CD14-positive monocyte (primary cell): ENCODE data around the gene ING4. TPM values are rescaled to one million over a fixed set of nuclear protein-coding genes. Genes with fewer than 3 reads are reported as not detected.

Experiments
- DNase-seq, 3 donors: peaks; one replicate each; pipeline ENCODE4 v3.0.0-alpha.2; 2011 to 2022
- H2AFZ ChIP-seq: 2 replicates; pipeline ENCODE4 v1.6.0; 2012; ENCODE audit warnings: mild to moderate bottlenecking, low read depth, low read length, inconsistent platforms; ENCODE audit not compliant: insufficient read depth, poor library complexity, severe bottlenecking
- H3K27ac ChIP-seq, 2 donors: 1 replicate in 1 of 2; 2 replicates in 1 of 2; pipeline ENCODE4 v1.5.1; 2012 to 2013; ENCODE audit warnings: low read length in 2 of 2, control low read depth in 1 of 2, inconsistent platforms in 1 of 2, low read depth in 1 of 2, mild to moderate bottlenecking in 1 of 2
- H3K27me3 ChIP-seq, 2 donors: one replicate each; pipeline versions ENCODE4 v1.6.0 to v1.6.1; 2011 to 2013; ENCODE audit warnings: low read length in 2 of 2; ENCODE audit not compliant: control insufficient read depth in 2 of 2, insufficient read depth in 2 of 2
- H3K36me3 ChIP-seq, 2 donors: replicated peaks in 1 of 2; 1 replicate in 1 of 2; 2 replicates in 1 of 2; pipeline versions ENCODE4 v1.5.1 to v1.6.1; 2012 to 2013; ENCODE audit warnings: low read length in 2 of 2, control low read depth in 1 of 2, inconsistent platforms in 1 of 2, mild to moderate bottlenecking in 1 of 2; ENCODE audit not compliant: insufficient read depth in 2 of 2, control insufficient read depth in 1 of 2
- H3K4me1 ChIP-seq, 2 donors: 1 replicate in 1 of 2; 2 replicates in 1 of 2; pipeline versions ENCODE4 v1.5.1 to v1.6.1; 2012 to 2013; ENCODE audit warnings: low read length in 2 of 2, control low read depth in 1 of 2, inconsistent platforms in 1 of 2, mild to moderate bottlenecking in 1 of 2, moderate library complexity in 1 of 2; ENCODE audit not compliant: insufficient read depth in 2 of 2, control insufficient read depth in 1 of 2
- H3K4me2 ChIP-seq: replicated peaks from 2 replicates; pipeline ENCODE3; 2012; ENCODE audit warnings: low read length, moderate library complexity, mild to moderate bottlenecking; ENCODE audit not compliant: poor library complexity, severe bottlenecking; ENCODE audit errors: extremely low read depth
- H3K4me3 ChIP-seq, 3 experiments: fragments of 200-600 bp in 1 of 3; sonication (generic) in 1 of 3; replicated peaks in 1 of 3; 1 replicate in 2 of 3; 2 replicates in 1 of 3; pipeline ENCODE4 v1.5.1; 2011 to 2013; ENCODE audit warnings: low read length in 3 of 3, mild to moderate bottlenecking in 3 of 3, control low read depth in 2 of 3, low read depth in 2 of 3, inconsistent platforms in 1 of 3, moderate library complexity in 1 of 3
- H3K79me2 ChIP-seq: 2 replicates; pipeline ENCODE4 v1.6.0; 2012; ENCODE audit warnings: mild to moderate bottlenecking, control low read depth, inconsistent platforms, low read length, moderate library complexity; ENCODE audit not compliant: insufficient read depth
- H3K9ac ChIP-seq: 2 replicates; pipeline ENCODE4 v1.6.0; 2017; ENCODE audit warnings: low read length, mild to moderate bottlenecking; ENCODE audit not compliant: insufficient read depth, poor library complexity, severe bottlenecking
- H3K9me3 ChIP-seq, 2 donors: replicated peaks in 1 of 2; 1 replicate in 1 of 2; 2 replicates in 1 of 2; pipeline versions ENCODE4 v1.5.1 to v1.6.1; 2012 to 2013; ENCODE audit warnings: low read length in 2 of 2, control low read depth in 1 of 2; ENCODE audit not compliant: control insufficient read depth in 1 of 2, insufficient read depth in 1 of 2
- H4K20me1 ChIP-seq: 2 replicates; pipeline ENCODE4 v1.6.0; 2012; ENCODE audit warnings: mild to moderate bottlenecking, low read length, control low read depth, moderate library complexity; ENCODE audit not compliant: insufficient read depth
- H3K27ac Mint-ChIP-seq, 7 donors: one replicate each; pipeline ENCODE4 v1.8.0; 2020; ENCODE audit warnings: mild to moderate bottlenecking in 7 of 7, mixed read lengths in 7 of 7, moderate library complexity in 6 of 7, inconsistent platforms in 2 of 7
- H3K27me3 Mint-ChIP-seq, 3 donors: one replicate each; pipeline ENCODE4 v1.8.0; 2021 to 2022; ENCODE audit warnings: low read depth in 3 of 3, mild to moderate bottlenecking in 3 of 3, mixed read lengths in 3 of 3, moderate library complexity in 3 of 3, inconsistent platforms in 1 of 3
- H3K36me3 Mint-ChIP-seq, 2 donors: one replicate each; pipeline ENCODE4 v1.8.0; 2020; ENCODE audit warnings: mixed read lengths in 2 of 2, inconsistent platforms in 1 of 2, mild to moderate bottlenecking in 1 of 2
- H3K4me1 Mint-ChIP-seq: one replicate; pipeline ENCODE4 v1.8.0; 2020; ENCODE audit warnings: mild to moderate bottlenecking, mixed read lengths
- H3K4me3 Mint-ChIP-seq, 2 donors: one replicate each; pipeline ENCODE4 v1.8.0; 2020; ENCODE audit warnings: mild to moderate bottlenecking in 2 of 2, mixed read lengths in 2 of 2, moderate library complexity in 1 of 2
- H3K9me3 Mint-ChIP-seq, 7 donors: one replicate each; pipeline ENCODE4 v1.8.0; 2020 to 2022; ENCODE audit warnings: mixed read lengths in 7 of 7, mild to moderate bottlenecking in 6 of 7, moderate library complexity in 6 of 7, inconsistent platforms in 2 of 7
- WGBS: methylation state at CpG from one replicate; pipeline ENCODE4 v1.1.5; 2013; ENCODE audit warnings: missing lambda C conversion rate; ENCODE audit not compliant: insufficient coverage; 5-methylcytosine and 5-hydroxymethylcytosine counted together
- intact Hi-C, 2 donors: fragments of 100-400 bp; cut with micrococcal nuclease; formaldehyde crosslinking; loops; one replicate each; pipeline versions ENCODE4 v1.15.0 to v1.15.1; 2023
- polyA plus RNA-seq, 3 donors: library from polyadenylated mRNA; depleted of rRNA in 1 of 3; unstranded in 2 of 3; stranded (reverse) in 1 of 3; fragments of 300-500 nt in 2 of 3; fragments of >200 nt in 1 of 3; fragmentation: Illumina TruSeq in 2 of 3; gene quantifications; 1 replicate in 2 of 3; 2 replicates in 1 of 3; pipeline ENCODE4 v1.2.3, GENCODE V29; 2012 to 2021
- TF ChIP-seq, protein P1 (sequence below): fragments of 200-600 bp; IDR thresholded peaks from one replicate; pipeline ENCODE4 v1.8.0; 2022; ENCODE audit warnings: antibody characterized with exemption, mild to moderate bottlenecking

ING4 gene
- polyA plus RNA-seq, 3 donors = 62.2 to 67.1 (median 64.0) TPM

DNA sequence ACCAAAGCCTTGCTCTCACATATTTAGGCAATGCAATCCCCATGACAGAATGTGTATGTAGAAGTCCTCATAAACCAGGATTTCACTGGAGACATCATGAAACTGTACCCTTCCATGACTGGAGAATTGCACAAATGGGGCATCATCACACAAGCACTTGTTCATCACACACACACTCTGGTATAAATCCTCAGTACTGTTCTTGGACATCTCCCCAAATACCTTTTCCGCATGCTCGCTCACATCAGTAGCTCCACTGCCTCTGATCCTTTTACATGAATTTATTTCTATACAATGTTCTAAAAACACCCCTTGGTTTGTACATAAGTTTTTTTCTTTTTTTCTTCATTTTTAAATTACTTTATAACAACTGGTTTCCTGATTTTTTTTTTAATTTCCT lies 3.3 kb upstream of the ING4 start:
- H3K27ac ChIP-seq = no peak overlapping the region
- no peak overlapping the region for H3K4me2 ChIP-seq
- H4K20me1 ChIP-seq = no peaks in the 10 kb centered on the region
- Mint-ChIP-seq H3K4me3 (no peak overlapping the region), H3K36me3 (peaks cover 54 to 57% of the 10 kb centered on the region in 2 donors), H3K27me3 (no peaks in the 10 kb centered on the region), H3K4me1 (peaks cover 34% of the 10 kb centered on the region), H3K27ac (peak overlapping the region in 1 of 7 donors; percentile 26), H3K9me3 (no peaks in the 10 kb centered on the region)
- H3K9ac ChIP-seq = no peak overlapping the region
- H3K79me2 ChIP-seq = peaks cover 23% of the 10 kb centered on the region
- H2AFZ ChIP-seq = no peak overlapping the region
- TF ChIP-seq, protein P1, sequence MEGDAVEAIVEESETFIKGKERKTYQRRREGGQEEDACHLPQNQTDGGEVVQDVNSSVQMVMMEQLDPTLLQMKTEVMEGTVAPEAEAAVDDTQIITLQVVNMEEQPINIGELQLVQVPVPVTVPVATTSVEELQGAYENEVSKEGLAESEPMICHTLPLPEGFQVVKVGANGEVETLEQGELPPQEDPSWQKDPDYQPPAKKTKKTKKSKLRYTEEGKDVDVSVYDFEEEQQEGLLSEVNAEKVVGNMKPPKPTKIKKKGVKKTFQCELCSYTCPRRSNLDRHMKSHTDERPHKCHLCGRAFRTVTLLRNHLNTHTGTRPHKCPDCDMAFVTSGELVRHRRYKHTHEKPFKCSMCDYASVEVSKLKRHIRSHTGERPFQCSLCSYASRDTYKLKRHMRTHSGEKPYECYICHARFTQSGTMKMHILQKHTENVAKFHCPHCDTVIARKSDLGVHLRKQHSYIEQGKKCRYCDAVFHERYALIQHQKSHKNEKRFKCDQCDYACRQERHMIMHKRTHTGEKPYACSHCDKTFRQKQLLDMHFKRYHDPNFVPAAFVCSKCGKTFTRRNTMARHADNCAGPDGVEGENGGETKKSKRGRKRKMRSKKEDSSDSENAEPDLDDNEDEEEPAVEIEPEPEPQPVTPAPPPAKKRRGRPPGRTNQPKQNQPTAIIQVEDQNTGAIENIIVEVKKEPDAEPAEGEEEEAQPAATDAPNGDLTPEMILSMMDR = no peak
- no peak for DNase-seq
- no peaks in the 10 kb centered on the region for H3K27me3 ChIP-seq
- intact Hi-C loops = loop anchor here in 1 of 2 donors (10.0 kb wide), 1 partner anchor 59 kb away; the partner anchor contains the start of gene COPS7A
- no peaks in the 10 kb centered on the region for H3K9me3 ChIP-seq
- H3K36me3 ChIP-seq = peaks cover 48 to 53% of the 10 kb centered on the region in 2 donors
- no peak overlapping the region for H3K4me3 ChIP-seq
- 90% methylated on average over 2 of the region's 2 CpGs for WGBS
- H3K4me1 ChIP-seq = peaks cover 17 to 37% of the 10 kb centered on the region in 2 donors

DNA sequence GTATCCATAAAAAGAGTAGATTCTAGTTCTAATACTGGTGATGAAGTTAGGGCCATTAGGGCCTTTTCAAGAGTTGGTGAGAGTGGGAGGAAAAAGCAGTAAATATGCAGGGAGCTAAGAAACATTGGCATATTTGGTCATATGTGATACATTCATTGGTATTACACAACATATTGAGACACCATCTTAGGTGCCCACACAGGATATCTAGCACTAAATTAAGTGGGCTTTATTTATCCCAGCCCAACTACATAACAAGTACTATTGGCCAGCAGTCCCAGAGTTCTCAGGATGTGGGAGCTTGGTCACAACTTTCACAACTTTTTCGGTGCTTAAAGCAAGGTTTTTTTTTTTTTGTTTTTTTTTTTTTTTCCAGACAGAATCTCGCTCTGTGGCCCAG lies 2.0 kb upstream of the ING4 start:
- WGBS = no CpG with 5 or more reads among the region's 2 CpGs
- Histone ChIP-seq H3K4me1 (peaks cover 17 to 37% of the 10 kb centered on the region in 2 donors), H3K27me3 (no peaks in the 10 kb centered on the region), H3K4me3 (no peak overlapping the region), H4K20me1 (no peaks in the 10 kb centered on the region), H3K36me3 (peaks cover 35 to 40% of the 10 kb centered on the region in 2 donors), H3K79me2 (peaks cover 28% of the 10 kb centered on the region), H2AFZ (no peak overlapping the region), H3K27ac (no peak overlapping the region), H3K9me3 (no peaks in the 10 kb centered on the region), H3K4me2 (no peak overlapping the region), H3K9ac (no peak overlapping the region)
- peak in 2 of 3 donors; percentile 10 to 20 for DNase-seq
- TF ChIP-seq, protein P1 = no peak
- Mint-ChIP-seq H3K36me3 (peaks cover 41 to 44% of the 10 kb centered on the region in 2 donors), H3K27me3 (no peaks in the 10 kb centered on the region), H3K9me3 (no peaks in the 10 kb centered on the region), H3K4me3 (no peak overlapping the region), H3K27ac (peak overlapping the region in 3 of 7 donors; percentile 48 to 55 (median 54)), H3K4me1 (peaks cover 34% of the 10 kb centered on the region)
- intact Hi-C loops = loop anchor here in 1 of 2 donors (10.0 kb wide), 1 partner anchor 60 kb away; the partner anchor contains the start of gene COPS7A
